ENCODE data around the gene EEF1AKMT1.

The EEF1AKMT1 gene

GRCh38 chr13:20719783-20720182 is 54.0 kb downstream of the EEF1AKMT1 start:
- DNase-seq = no peak

- DNase-seq = peak in 1 of 56 donors; percentile 35
Observed at GRCh38 chr13:20718958-20719566, 54.7 kb downstream of the EEF1AKMT1 start.

- no peak for DNase-seq
Observed at GRCh38 chr13:20717581-20718542, 55.9 kb downstream of the EEF1AKMT1 start.

DNA sequence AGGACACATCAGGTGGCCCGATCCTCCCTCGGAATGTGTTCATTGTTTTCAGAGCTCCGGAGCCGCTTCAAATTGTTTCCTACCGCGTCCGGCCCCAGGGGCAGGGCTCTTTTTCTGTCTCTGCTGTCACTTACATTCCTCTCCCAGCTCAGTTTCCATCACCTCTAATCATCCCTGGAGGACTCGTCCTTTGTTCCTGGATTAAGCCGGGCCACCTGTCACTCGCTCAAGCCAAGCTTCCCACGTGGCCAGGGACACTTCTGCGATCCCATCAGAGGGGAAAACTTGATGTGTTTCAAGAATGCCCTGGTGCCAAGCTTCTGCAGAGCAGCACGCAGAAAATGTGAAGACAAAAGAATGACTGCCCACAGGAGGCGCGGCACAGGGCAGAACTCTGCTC is 56.8 kb downstream of the EEF1AKMT1 start:
- DNase-seq = no peak

DNA sequence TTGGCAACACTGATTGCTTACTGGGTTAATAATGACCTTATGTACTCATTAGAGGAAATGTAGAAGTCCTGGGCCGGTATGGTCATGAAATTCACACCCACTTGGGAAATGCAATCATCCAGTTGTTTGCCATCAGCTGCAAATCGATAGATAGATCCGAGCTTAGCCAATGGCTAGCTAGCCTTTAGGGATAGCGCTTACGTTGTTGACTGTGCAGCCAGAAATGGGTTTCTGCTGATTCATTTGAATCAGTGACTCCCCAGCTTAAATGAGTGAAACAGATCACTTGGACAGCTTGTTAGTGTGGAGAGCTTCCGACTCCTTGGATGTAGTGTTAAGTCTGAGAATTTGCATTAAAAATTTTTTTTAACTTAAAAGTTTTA is 58.4 kb downstream of the EEF1AKMT1 start:
- no peak for DNase-seq

DNA sequence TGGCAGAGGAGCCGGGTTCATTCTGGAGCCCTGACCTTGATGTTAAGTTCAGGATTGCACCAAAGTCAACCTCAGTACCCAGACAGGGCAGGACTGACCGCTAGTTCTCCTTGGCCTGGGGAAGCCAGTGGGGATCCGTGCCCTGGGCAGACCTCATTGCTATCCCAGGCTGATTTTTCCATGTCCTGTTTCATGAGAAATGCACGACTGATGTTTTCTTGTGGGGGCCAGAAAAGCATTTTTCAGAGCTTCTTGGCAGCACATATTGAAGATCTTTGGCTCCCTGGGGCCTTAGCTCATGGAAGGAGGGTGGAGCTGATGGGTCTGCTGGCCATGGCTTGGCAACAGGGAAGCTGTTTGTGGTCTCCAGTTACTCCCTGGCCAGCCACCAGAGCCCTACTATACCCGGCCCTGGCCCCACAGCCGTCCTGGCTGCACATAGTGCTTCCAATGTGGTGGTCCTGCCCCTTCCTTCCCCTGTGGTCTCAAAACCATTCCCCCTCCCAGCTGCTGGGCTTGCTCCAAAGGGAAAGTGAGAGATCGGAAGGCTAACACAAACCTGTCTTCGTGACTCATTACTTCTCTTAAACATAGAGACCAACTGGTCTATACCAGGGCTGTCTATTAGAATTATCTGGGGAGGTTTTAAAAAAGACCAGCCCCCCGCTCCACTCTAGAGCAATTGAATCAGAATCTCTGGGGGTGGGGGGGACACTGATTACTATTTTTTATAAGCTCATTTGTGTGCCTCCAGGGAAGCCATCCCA is 59.0 kb downstream of the EEF1AKMT1 start:
- peak in 6 of 56 donors; percentile 18 to 36 (median 32) for DNase-seq

DNA sequence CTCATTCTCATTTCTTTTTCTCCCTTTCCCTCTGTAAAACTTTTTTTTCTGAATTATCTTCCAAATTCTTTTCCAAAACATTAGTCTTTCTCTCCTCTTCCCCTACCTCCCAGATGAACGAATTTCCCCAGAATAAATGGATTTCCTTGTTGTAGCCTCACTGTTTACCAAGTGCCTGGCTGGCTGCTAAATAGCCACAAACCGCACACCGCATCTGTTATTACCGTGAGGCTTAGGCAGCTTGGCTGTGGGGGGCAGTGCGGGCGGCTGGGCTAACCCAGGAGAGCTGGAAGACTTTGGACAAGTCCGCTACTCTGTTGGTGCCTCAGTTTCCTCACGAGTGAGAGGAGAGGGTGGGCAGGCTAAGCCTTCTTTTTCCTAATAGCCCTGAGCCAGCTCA is 59.6 kb downstream of the EEF1AKMT1 start:
- peak in 4 of 56 donors; percentile 8 to 43 (median 26) for DNase-seq

DNA sequence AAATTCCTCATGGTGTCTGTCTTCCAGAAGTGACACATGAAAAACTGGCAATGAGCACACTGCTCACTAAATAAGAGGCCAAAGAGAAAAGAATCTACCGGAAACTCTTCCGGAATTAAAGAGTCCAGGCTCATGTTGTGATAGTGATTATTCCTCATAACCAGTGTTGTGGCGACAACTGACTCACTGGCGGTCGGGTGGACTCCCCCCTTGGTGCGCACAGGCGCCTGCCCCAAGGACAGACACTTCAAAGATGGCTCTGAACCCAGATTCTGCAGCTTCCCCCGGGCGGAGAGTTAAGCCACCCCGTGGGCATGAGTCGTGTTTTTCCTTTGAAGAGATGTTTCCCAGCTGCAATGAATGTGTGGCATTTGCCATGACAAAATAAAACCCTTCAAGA is 60.0 kb downstream of the EEF1AKMT1 start:
- peak in 15 of 56 donors; percentile 9 to 68 (median 25) for DNase-seq

DNA sequence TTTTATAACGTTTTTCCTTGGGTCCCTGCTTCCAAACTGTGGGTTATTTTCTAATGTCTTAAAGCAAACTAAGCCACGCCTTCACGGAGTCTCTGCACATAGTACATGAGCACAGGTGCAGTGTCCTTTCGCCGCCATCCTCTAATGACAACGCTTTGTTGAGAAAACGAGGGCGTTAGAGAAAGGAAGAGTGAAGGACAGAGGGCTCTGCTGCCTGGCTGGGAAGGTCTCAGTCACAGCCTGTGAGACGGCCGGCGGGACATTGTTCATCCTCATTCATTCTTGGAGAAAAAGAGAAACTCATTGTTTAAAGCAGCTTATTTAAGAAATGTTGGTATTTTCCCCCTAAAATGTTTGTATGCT is 60.8 kb downstream of the EEF1AKMT1 start:
- DNase-seq = peak in 2 of 56 donors; percentile 8 to 11

GRCh38 chr13:20711301-20712044 is 62.3 kb downstream of the EEF1AKMT1 start:
- DNase-seq = no peak

GRCh38 chr13:20709782-20710181 is 64.0 kb downstream of the EEF1AKMT1 start:
- no peak for DNase-seq

- DNase-seq = no peak
Observed at GRCh38 chr13:20709369-20709768, 64.4 kb downstream of the EEF1AKMT1 start.

- DNase-seq = no peak
Observed at GRCh38 chr13:20708216-20708615, 65.5 kb downstream of the EEF1AKMT1 start.

DNA sequence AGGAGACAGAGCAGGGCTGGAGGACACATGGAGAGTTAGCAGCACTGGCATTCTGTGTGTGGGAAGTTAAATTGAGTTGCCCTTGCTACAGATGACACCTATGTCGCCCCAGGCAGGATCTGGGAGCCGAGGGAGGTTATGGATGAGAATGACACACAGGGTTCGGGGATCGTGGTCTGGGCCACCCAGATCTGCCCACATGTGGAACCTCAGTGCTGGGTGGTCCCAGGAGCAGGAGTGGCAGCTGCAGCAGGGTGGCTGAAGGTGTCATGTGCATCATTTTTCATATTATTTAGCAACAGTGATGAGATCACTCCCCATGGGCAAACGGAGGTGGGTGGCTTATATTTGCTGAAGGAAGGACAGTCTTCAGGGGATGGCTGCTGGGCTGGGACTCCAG is 67.1 kb downstream of the EEF1AKMT1 start:
- DNase-seq = no peak

DNA sequence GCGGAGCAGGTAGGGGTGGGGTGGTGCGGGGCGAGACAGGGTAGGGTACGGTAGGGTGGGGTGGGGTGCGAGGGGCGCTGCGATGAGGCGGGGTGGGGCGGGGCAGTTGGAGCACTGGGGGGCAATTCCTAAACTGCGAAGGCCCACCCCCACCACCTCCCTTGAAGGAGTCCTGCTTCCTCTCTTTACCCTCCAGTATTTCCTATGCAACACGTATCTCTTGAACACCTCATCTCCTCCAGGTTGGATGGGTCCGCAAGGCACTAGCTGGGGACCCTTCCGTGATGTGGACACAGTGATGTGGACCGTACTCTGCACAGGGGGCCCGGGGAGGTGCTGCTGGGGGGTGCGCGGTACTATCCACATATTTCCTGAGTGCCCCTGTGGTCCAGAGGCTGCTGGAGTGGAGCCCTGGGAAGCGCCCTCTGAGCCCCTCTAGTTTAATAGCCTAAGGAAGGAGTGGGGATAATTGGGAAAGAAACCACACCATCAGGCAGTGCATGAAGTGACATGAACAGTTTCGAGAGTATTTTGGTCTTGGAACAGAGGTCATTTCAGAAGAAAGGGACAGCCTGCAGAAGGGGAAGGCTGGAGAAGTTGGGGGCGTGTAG is 69.2 kb downstream of the EEF1AKMT1 start:
- no peak for DNase-seq

GRCh38 chr13:20703780-20704458 is 69.8 kb downstream of the EEF1AKMT1 start:
- DNase-seq = peak in 50 of 56 donors; percentile 22 to 86 (median 56)

DNA sequence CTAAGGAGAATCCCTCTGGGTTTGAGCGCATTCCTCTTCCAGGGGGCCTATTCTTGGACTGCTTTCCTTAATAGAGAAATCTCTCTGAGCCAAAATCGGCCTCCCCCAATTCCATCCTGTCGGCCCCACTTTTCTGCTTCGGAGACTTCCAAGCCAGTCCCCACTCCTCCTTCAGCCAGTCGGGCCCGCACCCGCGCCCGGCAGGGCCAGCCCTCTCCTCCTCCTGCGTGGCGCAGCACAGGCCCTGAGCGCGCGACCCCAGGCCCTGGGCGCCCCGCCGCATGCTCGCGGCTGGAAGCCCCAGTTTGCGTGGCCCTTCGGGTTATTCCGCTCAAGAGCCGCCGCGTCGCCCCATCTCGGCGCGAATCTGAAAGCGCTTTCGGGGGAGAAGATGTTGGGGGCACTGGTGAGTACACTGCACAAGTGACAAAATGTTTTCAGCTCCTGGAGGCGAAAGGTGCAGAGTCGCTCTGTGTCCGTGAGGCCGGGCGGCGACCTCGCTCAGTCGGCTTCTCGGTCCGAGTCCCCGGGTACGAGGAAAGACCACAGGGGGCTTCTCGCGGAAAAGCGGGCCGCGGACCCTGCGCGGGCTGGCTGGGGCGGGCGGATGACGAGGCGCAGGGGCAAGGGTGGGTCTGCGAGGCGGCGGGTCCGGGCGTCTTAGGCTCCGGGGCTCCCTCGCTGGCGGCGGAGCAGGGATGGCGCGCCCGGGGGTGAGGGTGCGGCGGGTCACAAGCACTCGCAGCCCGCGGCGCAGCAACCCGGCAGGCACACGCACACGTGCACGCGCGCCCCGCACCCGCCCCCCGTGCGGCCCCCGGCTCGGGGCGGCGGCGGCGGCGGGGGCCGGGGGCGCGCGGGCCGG is 70.6 kb downstream of the EEF1AKMT1 start, which contains the start of gene IL17D:
Gene IL17D, plus strand, starts transcription at position 785 of the 865 bp plus-strand sequence. CDS start 303 bp downstream, outside the sequence.
- peak in 28 of 56 donors; percentile 10 to 72 (median 52) for DNase-seq

DNA sequence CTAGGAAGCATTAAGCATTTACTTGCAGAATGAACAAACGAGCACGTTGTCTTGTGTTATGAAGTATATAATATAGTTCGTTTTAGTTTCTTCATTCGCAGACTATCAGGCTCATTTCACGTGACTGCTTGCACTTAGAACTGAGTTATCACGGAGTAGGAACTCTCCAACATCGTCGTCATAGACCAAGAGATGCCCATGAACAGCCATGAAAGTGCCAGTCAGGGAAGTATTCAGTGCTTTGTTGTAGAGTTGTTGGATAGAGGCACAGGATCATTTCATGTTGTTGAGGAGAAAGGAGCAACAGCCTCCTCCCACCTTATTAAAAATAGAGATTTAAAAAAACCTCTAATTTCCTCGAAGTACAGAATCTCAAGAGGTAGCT is 71.2 kb downstream of the EEF1AKMT1 start:
- DNase-seq = peak in 1 of 56 donors; percentile 51

GRCh38 chr13:20701461-20701860 is 72.3 kb downstream of the EEF1AKMT1 start:
- no peak for DNase-seq
